Stimulated activated naive CD8-positive, alpha-beta T cell treated with anti-CD3 and anti-CD28 coated beads, Interleukin-15, Interleukin-2, amounts not matched to agents 100 ng/mL and 50 ng/mL, for 24 hours (primary cell): ENCODE results near the gene RMP24.

Experiments
- H3K27ac Mint-ChIP-seq: one replicate; pipeline ENCODE4 v1.8.0; 2021; ENCODE audit warnings: mild to moderate bottlenecking, mixed read lengths
- H3K27me3 Mint-ChIP-seq: one replicate; pipeline ENCODE4 v1.8.0; 2021; ENCODE audit warnings: mixed read lengths
- H3K36me3 Mint-ChIP-seq: one replicate; pipeline ENCODE4 v1.8.0; 2021; ENCODE audit warnings: low read depth, mixed read lengths
- H3K4me1 Mint-ChIP-seq: one replicate; pipeline ENCODE4 v1.8.0; 2021; ENCODE audit warnings: low read depth, mixed read lengths
- H3K4me3 Mint-ChIP-seq: one replicate; pipeline ENCODE4 v1.8.0; 2021; ENCODE audit warnings: mild to moderate bottlenecking, mixed read lengths
- H3K9me3 Mint-ChIP-seq: one replicate; pipeline ENCODE4 v1.8.0; 2021; ENCODE audit warnings: mixed read lengths

Gene RMP24

DNA sequence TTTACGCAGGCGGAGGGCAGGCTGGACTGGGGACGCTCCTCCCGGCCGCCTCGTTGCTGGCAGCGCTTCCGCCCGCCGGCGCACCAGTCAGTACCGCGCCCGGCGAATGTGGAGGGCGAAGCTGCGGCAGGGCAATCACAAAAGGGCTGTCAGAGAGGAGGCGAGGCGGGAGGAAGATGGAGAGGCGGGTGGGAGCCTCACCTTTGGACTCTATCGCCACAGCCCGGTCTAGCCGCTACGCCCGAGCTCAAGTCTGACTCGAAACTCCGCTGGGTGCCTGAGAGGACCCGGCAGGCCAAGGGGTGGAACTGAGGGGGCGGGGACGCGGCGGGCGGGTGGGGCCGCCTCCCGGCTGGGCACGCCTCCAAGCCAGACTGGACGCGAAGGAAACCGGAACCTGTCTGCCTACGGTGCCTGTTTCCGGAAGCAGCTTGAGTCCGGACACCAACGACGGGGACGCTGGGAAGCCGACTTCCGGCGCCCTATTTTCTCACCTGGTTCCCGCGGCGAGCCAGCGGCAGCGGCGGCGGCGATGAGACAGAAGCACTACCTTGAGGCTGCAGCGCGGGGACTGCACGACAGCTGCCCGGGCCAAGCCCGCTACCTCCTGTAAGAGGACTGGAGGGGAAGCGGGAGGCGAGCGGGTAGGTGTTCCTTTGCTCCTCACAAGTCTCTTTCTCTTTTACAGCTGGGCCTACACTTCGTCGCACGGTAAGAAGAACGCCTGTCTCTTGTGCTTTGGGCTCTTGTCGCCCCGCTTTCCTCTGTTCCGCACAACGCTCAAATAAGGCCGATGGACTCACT lies at the start of gene RMP24:
TSS of gene RMP24 (plus strand) at position 483 of the 804 bp plus-strand sequence.
- Mint-ChIP-seq H3K9me3 (no peaks in the 10 kb centered on the region), H3K36me3 (peaks cover 30% of the 10 kb centered on the region), H3K4me1 (peaks cover 55% of the 10 kb centered on the region), H3K27me3 (no peaks in the 10 kb centered on the region), H3K27ac (peak within 1 kb of the TSS; percentile 93), H3K4me3 (peak within 1 kb of the TSS; percentile 92)

- Mint-ChIP-seq H3K36me3 (no peaks in the 10 kb centered on the region), H3K9me3 (no peaks in the 10 kb centered on the region), H3K4me3 (no peak overlapping the region), H3K27ac (no peak overlapping the region), H3K4me1 (no peaks in the 10 kb centered on the region), H3K27me3 (peaks cover 36% of the 10 kb centered on the region)
These were observed 48.4 kb upstream of the RMP24 start for GRCh38 chr18:35923939-35924684.

GRCh38 chr18:35926884-35927283 lies 45.6 kb upstream of the RMP24 start:
- H3K4me1 Mint-ChIP-seq: no peaks in the 10 kb centered on the region
- no peak overlapping the region for H3K27ac Mint-ChIP-seq
- peaks cover 7% of the 10 kb centered on the region for H3K9me3 Mint-ChIP-seq
- H3K36me3 Mint-ChIP-seq: no peaks in the 10 kb centered on the region
- no peak overlapping the region for H3K4me3 Mint-ChIP-seq
- H3K27me3 Mint-ChIP-seq: peaks cover 35% of the 10 kb centered on the region

DNA sequence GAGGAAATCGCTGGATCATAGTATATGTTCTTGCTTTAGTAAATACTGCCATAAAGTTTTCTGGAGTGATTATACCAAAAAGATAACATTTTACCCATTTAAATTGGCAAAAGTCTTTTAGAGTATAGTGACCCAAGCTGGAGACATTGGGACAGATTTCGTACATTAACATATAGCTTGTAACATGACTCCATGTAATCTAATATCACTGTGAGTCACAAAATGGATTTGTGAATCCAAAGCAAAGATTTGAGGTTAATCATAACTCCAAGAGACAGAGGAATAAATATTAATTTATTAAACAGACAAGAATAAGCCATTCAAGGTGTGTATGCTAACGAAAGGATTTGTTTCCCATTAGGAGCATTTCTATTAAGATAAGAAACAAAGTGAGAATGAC lies 45.0 kb upstream of the RMP24 start:
- H3K4me3 Mint-ChIP-seq: no peak overlapping the region
- no peaks in the 10 kb centered on the region for H3K36me3 Mint-ChIP-seq
- peaks cover 35% of the 10 kb centered on the region for H3K27me3 Mint-ChIP-seq
- no peaks in the 10 kb centered on the region for H3K4me1 Mint-ChIP-seq
- peaks cover 7% of the 10 kb centered on the region for H3K9me3 Mint-ChIP-seq
- H3K27ac Mint-ChIP-seq: no peak overlapping the region

- H3K9me3 Mint-ChIP-seq: peaks cover 7% of the 10 kb centered on the region
- no peak overlapping the region for H3K27ac Mint-ChIP-seq
- H3K36me3 Mint-ChIP-seq: no peaks in the 10 kb centered on the region
- H3K27me3 Mint-ChIP-seq: peaks cover 3% of the 10 kb centered on the region
- no peak overlapping the region for H3K4me3 Mint-ChIP-seq
- H3K4me1 Mint-ChIP-seq: no peaks in the 10 kb centered on the region
These were observed 38.5 kb upstream of the RMP24 start for GRCh38 chr18:35933982-35934381.

DNA sequence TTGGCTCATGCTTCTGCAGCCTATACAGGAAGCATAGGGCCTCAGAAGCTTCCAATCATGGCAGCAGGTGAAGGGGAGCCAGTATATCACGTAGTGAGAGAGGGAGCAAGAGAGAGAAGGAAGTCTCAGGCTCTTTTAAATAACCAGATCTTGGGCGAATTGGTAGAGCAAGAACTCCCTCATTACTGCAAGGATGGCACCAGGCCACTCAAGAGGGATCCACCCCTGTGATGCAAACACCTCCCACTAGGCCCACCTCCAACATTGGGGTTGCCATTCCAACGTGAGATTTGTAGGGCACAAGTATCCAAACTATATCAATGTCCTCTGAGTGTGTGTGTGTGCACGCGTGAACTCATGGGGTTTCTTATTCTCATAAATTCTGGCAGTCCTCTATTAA lies 37.6 kb upstream of the RMP24 start:
- peaks cover 3% of the 10 kb centered on the region for H3K27me3 Mint-ChIP-seq
- H3K27ac Mint-ChIP-seq: no peak overlapping the region
- H3K4me1 Mint-ChIP-seq: no peaks in the 10 kb centered on the region
- H3K9me3 Mint-ChIP-seq: peaks cover 4% of the 10 kb centered on the region
- no peaks in the 10 kb centered on the region for H3K36me3 Mint-ChIP-seq
- no peak overlapping the region for H3K4me3 Mint-ChIP-seq

DNA sequence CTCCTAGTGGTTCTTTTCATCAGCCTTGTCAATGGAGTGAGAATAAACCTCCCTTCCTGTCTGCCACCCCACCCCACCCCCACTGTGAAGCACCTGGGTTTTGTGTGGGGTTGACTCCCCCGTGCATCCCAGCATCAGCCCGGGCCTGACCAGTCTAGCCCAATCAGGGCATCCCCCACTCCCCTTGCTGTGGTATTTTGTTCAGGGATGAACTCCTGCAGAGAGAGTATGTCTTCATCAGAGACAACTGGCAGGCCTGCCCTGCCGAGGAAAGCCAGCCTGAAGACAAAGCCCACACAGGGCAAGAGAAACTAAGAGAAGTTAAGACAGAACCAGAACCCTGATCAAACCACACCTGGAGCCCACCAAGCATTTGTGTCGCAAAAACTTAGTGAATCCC lies 36.7 kb upstream of the RMP24 start:
- Mint-ChIP-seq H3K9me3 (no peaks in the 10 kb centered on the region), H3K36me3 (no peaks in the 10 kb centered on the region), H3K27me3 (no peaks in the 10 kb centered on the region), H3K4me1 (no peaks in the 10 kb centered on the region), H3K4me3 (no peak overlapping the region), H3K27ac (no peak overlapping the region)

GRCh38 chr18:35936951-35937350 lies 35.5 kb upstream of the RMP24 start:
- Mint-ChIP-seq H3K36me3 (no peaks in the 10 kb centered on the region), H3K4me1 (no peaks in the 10 kb centered on the region), H3K9me3 (no peaks in the 10 kb centered on the region), H3K27ac (no peak overlapping the region), H3K27me3 (no peaks in the 10 kb centered on the region), H3K4me3 (no peak overlapping the region)

DNA sequence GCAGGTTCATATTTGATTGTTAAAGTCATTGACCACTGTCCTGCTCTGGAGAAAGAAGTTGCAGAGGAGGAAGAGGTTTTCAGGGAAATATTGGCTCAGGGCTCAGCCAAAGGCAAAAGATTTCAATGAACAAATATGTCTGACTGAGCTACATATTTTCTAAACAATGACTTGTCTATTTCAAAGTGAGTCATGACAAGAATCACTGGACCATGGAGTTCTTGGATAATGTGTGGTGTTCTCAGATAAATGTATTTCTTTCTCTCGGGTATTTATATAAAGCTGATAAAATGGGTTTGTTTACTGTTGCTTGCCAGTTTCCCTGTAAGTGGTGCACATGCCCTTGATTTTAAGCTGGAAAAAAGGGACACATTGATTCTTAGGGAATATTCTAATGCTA lies 34.3 kb upstream of the RMP24 start:
- Mint-ChIP-seq H3K36me3 (no peaks in the 10 kb centered on the region), H3K4me1 (no peaks in the 10 kb centered on the region), H3K27me3 (no peaks in the 10 kb centered on the region), H3K4me3 (no peak overlapping the region), H3K9me3 (no peaks in the 10 kb centered on the region), H3K27ac (no peak overlapping the region)

DNA sequence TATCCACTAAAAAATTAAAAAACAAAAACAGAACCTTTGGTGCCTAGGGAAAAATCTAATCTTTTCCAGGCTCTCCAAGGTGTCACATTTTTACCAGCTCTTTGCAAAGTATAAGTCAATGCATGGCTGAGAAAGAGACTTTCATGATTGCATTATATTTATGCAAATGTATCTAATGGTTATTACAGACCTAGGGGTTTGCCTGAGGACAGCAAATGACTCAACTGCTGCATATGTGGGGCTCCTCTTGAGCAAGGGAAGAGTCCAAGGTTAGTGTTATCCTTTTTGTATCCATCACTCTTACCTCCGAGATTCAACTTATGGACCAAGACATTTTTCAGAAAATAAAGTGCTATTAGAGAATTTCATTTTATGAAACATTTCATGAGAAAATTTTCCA lies 33.9 kb upstream of the RMP24 start:
- H3K27me3 Mint-ChIP-seq: no peaks in the 10 kb centered on the region

GRCh38 chr18:35939138-35939537 lies 33.3 kb upstream of the RMP24 start:
- no peak overlapping the region for H3K27ac Mint-ChIP-seq
- H3K9me3 Mint-ChIP-seq: no peaks in the 10 kb centered on the region
- H3K4me3 Mint-ChIP-seq: no peak overlapping the region
- H3K27me3 Mint-ChIP-seq: no peaks in the 10 kb centered on the region
- no peaks in the 10 kb centered on the region for H3K4me1 Mint-ChIP-seq
- H3K36me3 Mint-ChIP-seq: no peaks in the 10 kb centered on the region

More for the DNA sequence above, 33.9 kb upstream of the RMP24 start:
- no peaks in the 10 kb centered on the region for H3K9me3 Mint-ChIP-seq
- no peak overlapping the region for H3K4me3 Mint-ChIP-seq
- H3K4me1 Mint-ChIP-seq: no peaks in the 10 kb centered on the region
- H3K36me3 Mint-ChIP-seq: no peaks in the 10 kb centered on the region
- no peak overlapping the region for H3K27ac Mint-ChIP-seq

GRCh38 chr18:35941299-35941698 lies 31.2 kb upstream of the RMP24 start:
- H3K27me3 Mint-ChIP-seq: no peaks in the 10 kb centered on the region
- H3K36me3 Mint-ChIP-seq: no peaks in the 10 kb centered on the region
- H3K4me1 Mint-ChIP-seq: no peaks in the 10 kb centered on the region
- no peak overlapping the region for H3K27ac Mint-ChIP-seq
- no peaks in the 10 kb centered on the region for H3K9me3 Mint-ChIP-seq
- no peak overlapping the region for H3K4me3 Mint-ChIP-seq

- Mint-ChIP-seq H3K27ac (no peak overlapping the region), H3K4me3 (no peak overlapping the region)
These were observed 30.3 kb upstream of the RMP24 start for GRCh38 chr18:35942133-35942532.

GRCh38 chr18:35942661-35943060 lies 29.8 kb upstream of the RMP24 start:
- H3K27ac Mint-ChIP-seq: no peak overlapping the region

More at GRCh38 chr18:35942133-35942532, 30.3 kb upstream of the RMP24 start:
- Mint-ChIP-seq H3K4me1 (no peaks in the 10 kb centered on the region), H3K27me3 (no peaks in the 10 kb centered on the region), H3K36me3 (no peaks in the 10 kb centered on the region), H3K9me3 (no peaks in the 10 kb centered on the region)

GRCh38 chr18:35948080-35948479 lies 24.4 kb upstream of the RMP24 start:
- Mint-ChIP-seq H3K27me3 (peaks cover 14% of the 10 kb centered on the region), H3K9me3 (no peaks in the 10 kb centered on the region), H3K27ac (no peak overlapping the region), H3K4me3 (no peak overlapping the region), H3K4me1 (peaks cover 3% of the 10 kb centered on the region), H3K36me3 (no peaks in the 10 kb centered on the region)

More at GRCh38 chr18:35942661-35943060, 29.8 kb upstream of the RMP24 start:
- Mint-ChIP-seq H3K9me3 (no peaks in the 10 kb centered on the region), H3K36me3 (no peaks in the 10 kb centered on the region), H3K4me3 (no peak overlapping the region), H3K4me1 (no peaks in the 10 kb centered on the region), H3K27me3 (no peaks in the 10 kb centered on the region)
